GM12865 (cell line): ENCODE results near the gene SIT1.
A peak's percentile ranks its signal among the peaks of the same experiment; 100 is the strongest.

ENCODE experiments used
- DNase-seq: peaks from one replicate; pipeline ENCODE4 v3.0.0; 2010; ENCODE audit warnings: low read depth
- H3K4me3 ChIP-seq: 2 replicates; pipeline ENCODE4 v1.5.1; 2011; ENCODE audit warnings: mild to moderate bottlenecking, low read depth, low read length, control low read depth
- CTCF ChIP-seq: IDR thresholded peaks from 2 replicates; pipeline ENCODE4 v1.5.1; 2011; ENCODE audit warnings: low read length, control low read depth, low read depth, inconsistent platforms; ENCODE audit not compliant: insufficient read depth; ENCODE audit errors: missing control alignments

Gene SIT1

DNA sequence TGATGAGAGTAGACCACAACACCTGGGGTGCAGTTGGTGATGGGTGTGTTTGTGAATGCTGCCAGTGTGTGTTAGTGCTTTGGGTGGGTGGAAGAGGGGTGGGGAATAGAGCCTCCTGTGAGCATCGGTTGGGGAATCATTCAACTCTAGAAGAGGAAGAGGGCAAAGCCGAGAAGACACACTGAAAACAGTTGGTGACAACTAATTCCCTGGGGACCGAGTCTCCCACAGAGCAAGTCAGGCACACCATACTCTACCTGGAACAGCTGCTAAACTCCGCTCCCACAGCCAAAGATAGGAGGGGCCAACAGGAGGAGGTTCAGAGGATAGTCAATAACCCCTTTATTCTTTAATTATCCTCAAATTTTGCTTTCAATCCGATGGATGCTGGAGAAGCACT, 15.8 kb upstream of the SIT1 start:
- TF ChIP-seq CTCF, result no peak
- peak; percentile 41 for DNase-seq
- no peak overlapping the region for H3K4me3 ChIP-seq

DNA sequence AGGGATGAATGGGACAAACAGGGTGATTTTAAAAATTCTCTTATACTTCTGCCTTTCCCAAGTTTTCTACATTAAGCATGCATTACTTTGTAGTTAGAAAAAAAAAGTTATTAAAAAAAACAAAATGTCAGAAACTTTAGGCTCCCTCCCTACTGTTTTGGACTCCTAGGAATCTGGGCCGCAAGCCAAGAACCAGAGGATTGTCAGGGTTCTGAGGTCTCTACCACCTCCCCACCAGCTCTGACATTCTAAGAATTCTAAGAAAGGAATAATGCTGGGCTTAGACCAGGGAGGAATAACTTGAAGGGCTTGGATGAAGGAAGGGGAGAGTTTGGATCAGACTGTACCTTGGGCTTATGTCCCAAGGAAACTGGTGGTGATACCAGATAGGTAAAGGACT, 15.3 kb upstream of the SIT1 start:
- no peak overlapping the region for H3K4me3 ChIP-seq
- DNase-seq, result no peak
- TF ChIP-seq CTCF, result no peak

- no peak for TF ChIP-seq CTCF
- no peak for DNase-seq
- H3K4me3 ChIP-seq, result peak overlapping the region; percentile 72
Observed at GRCh38 chr9:35665471-35665818, 14.7 kb upstream of the SIT1 start.

- peak; percentile 91 for DNase-seq
- H3K4me3 ChIP-seq, result peak within 1 kb of the TSS; percentile 72
- peak; percentile 14 for TF ChIP-seq CTCF
Observed at GRCh38 chr9:35664531-35665470, 14.1 kb upstream of the SIT1 start, which contains the start of gene ARHGEF39. Gene ARHGEF39 (minus strand): TSS chr9:35665195. CDS start chr9:35665169, 26 bp downstream.

GRCh38 chr9:35662437-35662836, 11.7 kb upstream of the SIT1 start:
- DNase-seq, result no peak
- no peak overlapping the region for H3K4me3 ChIP-seq
- no peak for TF ChIP-seq CTCF

GRCh38 chr9:35661756-35662350, 11.1 kb upstream of the SIT1 start:
- no peak for TF ChIP-seq CTCF
- H3K4me3 ChIP-seq, result no peak overlapping the region
- no peak for DNase-seq
